COLO829 (cell line): ENCODE data around the gene RBM28.

Experiments
- DNase-seq: peaks from one replicate; pipeline ENCODE4 v3.0.0; 2012; ENCODE audit warnings: low spot score

The RBM28 gene, protein sequence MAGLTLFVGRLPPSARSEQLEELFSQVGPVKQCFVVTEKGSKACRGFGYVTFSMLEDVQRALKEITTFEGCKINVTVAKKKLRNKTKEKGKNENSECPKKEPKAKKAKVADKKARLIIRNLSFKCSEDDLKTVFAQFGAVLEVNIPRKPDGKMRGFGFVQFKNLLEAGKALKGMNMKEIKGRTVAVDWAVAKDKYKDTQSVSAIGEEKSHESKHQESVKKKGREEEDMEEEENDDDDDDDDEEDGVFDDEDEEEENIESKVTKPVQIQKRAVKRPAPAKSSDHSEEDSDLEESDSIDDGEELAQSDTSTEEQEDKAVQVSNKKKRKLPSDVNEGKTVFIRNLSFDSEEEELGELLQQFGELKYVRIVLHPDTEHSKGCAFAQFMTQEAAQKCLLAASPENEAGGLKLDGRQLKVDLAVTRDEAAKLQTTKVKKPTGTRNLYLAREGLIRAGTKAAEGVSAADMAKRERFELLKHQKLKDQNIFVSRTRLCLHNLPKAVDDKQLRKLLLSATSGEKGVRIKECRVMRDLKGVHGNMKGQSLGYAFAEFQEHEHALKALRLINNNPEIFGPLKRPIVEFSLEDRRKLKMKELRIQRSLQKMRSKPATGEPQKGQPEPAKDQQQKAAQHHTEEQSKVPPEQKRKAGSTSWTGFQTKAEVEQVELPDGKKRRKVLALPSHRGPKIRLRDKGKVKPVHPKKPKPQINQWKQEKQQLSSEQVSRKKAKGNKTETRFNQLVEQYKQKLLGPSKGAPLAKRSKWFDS

GRCh38 chr7:128343554-128344430 lies at the start of gene RBM28:
TSS of gene RBM28 (minus strand) at chr7:128343908. CDS start at chr7:128343793, 115 bp downstream.
- peak; percentile 100 for DNase-seq

DNA sequence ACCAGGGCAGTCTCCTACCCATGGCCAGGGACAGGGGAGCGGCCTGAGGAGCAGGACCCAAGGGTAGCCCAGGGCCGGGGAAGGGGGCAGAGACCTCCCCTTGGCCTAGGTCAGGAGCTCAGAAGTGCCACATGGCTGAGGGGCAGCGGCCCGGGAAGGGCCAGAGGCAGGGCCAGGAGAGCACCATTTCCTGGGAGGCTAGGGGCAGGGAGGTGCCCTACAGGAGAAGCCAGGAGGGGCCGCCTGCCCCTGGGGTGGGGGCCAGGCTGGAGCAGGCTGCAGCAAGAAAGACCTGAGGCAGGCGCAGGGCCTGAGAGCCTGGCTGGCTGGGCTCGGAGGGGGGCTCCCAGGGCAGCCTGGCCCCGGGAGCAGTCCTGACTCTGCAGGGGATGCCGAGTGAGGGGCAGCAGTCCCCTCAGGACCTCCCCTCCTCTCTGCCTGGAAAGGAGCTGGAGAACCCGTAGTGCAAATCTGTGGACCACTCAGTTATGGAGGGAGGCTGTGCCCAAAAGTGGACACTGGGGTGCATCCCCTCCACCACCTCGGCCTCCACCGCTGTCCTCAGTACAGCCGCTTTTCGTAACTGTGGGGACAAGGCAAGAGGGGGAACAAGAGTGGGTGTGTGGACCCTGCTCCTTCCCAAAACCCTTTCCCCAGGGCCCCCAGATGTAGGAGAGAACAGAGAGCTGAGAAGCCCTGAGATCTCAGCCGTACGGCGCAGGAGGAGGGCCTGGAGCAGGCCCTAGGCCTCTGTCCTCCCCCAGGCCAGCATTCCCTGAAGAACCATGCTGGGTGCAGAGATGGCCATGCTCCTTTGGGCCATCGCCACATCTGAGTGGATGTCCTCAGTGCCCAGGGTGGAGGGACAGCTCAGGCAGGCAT lies 49.0 kb upstream of the RBM28 start:
- no peak for DNase-seq

- DNase-seq: no peak
Observed at GRCh38 chr7:128391805-128392204, 48.1 kb upstream of the RBM28 start.

- DNase-seq: no peak
Observed at GRCh38 chr7:128390871-128391565, 47.3 kb upstream of the RBM28 start.

DNA sequence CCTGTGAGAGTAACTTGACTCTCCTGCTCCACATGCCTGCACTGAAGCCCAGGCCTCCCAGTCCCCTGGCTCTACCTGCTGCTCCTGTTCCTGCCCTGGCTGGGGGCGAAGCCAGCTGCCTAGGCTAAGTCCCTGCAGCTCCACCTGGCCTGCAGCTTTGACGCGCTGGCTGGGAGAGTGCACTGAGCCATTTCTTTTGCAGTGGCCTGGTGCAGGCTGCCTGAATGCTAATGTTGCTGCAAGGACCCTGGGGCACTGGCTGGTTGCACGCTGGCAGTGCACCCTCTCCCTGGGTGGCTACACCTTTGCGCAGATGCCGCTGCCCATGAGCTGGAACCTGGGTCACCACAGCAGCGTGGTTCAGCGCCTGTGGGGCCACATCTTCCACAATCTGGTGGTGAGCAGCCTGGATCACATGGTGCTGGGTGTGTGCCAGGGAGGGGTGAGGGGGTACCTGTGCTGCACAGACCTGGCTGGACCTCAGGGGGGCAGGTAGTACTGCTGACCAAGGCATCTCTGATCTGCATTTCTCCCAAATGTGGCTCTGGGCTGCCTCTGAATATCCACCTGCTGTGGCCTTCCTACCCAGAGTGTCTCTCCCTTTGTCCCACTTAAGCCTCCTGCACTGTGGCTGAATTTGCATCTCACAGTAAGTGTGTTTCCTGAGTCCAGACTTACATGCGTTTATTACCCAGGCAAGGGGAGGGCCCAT lies 46.1 kb upstream of the RBM28 start:
- DNase-seq: no peak

GRCh38 chr7:128389085-128389617 lies 45.4 kb upstream of the RBM28 start:
- no peak for DNase-seq

DNA sequence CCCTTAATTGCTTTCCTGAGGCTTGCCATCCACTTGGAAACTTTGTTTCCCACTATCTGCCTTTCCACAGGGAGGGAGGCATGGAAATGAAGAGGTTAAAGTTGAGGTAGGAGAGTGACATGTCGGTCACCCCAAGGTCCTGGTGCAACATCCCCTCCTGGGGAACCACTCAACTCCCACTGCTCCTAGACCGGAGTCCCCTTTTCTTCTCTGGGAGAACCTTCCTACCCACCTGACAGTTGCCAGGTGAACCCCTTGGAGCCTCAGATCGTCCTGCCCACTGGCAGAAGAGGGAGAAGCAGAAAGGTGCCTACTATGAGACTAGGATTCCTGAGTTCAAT lies 44.4 kb upstream of the RBM28 start:
- no peak for DNase-seq

DNA sequence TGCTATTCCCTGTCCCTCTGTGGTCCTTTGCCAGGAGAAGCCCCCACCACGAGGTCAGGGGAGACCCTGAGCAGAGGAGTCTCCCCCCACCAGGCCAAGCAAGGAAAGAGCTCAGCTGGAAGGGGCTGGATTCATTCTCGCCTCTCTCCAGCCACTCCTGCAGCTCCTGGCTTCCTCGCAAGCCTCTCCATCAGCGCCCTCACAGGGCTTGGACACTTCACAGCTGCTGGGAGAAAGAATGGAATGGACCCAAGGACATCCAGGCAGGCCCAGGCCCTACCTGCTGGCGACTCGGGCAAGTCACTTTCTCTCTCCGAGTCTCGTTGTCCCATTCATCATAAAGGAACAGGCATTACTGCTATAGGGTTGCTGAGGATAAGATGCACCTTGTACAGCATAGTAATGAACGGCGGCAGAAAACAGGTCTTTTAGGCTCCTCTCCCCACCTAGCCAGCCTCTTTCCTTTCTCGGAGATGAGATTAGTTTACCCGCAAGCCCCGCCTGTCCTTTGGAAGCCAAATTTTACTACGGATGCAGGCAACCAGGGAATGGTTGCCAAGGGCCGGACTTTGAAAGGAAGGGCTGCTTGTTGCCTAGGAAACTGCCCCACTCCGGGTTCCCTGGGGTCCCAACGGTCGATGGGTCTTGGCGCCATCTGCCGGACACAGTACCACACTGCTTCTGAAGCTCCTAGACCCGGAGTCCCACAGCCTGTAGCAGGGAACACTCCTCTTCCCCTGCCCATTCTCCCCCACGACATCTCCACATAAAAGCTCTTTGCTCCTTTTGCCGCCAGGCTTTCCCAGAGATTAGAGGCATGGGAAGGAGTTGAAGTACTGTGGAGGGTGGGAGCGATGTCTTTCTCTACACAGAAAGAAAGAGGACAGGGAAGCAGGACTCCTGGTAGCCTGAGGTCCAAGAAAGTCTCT lies 43.8 kb upstream of the RBM28 start:
- peak; percentile 98 for DNase-seq

GRCh38 chr7:128385988-128386925 lies 42.5 kb upstream of the RBM28 start:
- DNase-seq: no peak

DNA sequence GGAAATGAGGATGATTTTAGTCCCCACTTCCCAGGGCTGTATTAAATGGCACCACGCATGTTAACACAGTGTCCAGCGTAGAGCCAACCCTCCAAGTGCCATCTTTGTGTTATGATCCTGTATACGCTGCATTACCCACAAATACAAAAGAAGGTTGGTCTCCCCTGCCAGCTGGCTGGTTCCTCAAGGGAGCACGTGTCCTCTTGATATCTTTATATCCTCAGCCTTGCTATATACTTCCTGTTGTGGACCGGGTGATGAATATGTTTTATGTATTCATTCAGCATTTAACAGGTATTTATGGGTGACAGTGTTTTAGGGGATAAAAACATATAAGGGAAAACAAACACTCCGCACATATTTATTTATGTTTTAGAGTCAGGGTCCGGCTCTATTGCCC lies 41.0 kb upstream of the RBM28 start:
- no peak for DNase-seq

DNA sequence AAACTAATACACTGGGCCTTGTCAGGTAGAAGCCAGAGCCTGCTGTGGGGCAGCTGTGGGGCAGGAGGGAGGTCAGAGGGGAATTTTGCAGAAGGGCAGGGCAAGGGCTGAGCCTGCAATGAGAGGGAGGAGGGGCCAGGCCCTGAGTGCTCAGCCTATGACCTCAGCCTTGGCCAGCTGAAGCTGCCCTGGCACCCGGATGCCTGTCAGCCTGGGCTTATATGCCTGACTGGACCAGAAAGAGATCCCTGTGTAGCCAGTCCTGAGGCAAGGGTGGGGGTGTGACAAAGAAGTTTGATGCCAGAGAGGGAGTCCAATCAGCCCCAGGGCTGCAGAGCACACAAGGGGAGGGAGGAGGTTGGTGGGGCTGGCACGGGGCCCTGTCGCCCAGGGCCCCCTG lies 40.1 kb upstream of the RBM28 start:
- no peak for DNase-seq

GRCh38 chr7:128381161-128381821 lies 37.6 kb upstream of the RBM28 start:
- DNase-seq: no peak

- DNase-seq: no peak
Observed at GRCh38 chr7:128380483-128381106, 36.9 kb upstream of the RBM28 start.

DNA sequence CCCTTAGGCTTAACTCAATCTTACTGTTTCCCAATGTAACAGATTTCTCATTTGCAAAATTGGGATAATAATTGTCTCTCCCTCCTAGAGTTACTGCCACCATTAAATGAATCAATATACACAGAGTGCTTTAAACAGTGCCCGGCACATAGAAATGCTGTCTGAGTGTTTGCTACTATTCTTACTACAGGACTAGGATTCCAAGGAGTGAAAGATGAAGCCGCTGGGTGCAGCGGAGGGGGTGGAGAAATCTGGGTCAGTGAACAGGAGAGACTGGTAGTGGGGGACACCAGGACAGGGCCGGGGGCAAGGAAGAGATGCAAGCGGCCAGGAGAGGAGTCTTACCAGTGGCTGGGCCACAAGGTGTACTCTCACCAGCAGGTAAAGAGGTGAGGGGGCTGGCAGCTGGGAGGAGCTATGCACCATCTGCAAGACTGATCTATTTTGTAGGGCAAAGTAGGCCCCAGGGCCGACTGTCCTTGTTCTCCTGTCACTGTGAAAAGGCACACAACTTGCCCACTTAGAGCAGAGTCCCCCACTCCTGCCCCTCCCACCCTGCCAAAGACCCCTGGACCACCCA lies 36.3 kb upstream of the RBM28 start:
- no peak for DNase-seq

DNA sequence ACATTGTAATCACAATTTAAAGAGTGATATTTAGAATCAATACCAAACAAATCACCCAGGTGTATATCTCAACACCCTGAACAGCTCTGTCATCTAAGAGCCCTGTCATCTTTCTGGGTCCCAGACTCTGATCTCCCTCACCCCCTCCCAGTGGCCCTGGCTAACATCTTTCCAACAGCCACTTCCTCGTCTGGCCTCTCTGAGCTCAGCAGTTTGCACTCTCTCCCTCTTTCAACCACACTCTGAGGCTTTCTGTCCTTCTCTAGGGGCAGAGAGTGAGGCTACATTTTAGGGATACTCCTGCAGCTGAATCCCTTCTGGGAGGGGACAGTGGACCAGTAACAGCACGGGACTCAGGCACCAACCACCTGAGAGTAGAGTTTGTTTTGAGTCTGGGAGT lies 34.9 kb upstream of the RBM28 start:
- no peak for DNase-seq

- DNase-seq: no peak
Observed at GRCh38 chr7:128376077-128376476, 32.4 kb upstream of the RBM28 start.
